Measurements from ENCODE around the gene RDH13.

DNA sequence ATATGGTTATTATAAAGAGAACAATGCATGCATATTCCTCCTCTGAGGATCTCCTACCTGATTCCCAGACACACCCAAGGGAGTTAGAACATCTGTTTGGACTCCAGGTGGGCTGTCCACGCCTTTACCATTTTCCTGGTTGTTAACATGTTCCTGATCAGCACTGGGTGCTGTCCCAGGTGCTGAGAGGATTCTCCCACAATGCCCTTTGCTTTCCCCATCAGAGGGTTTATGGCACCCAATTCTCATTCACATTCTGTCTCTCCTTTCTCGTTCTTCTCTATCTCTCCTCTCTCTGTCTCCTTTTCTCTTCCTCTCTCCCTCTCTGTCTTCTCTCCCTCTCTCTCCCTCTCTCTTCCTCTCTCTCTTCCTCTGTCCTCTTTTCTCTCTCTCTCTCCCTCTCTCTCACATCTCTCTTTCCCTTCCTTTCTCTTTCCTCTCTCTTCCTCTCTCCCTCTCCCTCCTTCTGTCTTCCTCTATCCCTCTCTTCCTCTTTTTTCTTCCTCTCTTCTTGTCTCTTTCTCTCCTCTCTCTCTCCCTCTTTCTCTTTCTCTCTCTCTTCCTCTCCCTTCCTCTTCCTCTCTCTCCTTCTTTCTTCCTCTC is 3.3 kb upstream of the RDH13 start:
- TF ChIP-seq CHD2 (IDR thresholded peaks at IDR 0.05; ENCODE audit: low read length, partially characterized antibody) = no peak
- TF ChIP-seq, protein P1, sequence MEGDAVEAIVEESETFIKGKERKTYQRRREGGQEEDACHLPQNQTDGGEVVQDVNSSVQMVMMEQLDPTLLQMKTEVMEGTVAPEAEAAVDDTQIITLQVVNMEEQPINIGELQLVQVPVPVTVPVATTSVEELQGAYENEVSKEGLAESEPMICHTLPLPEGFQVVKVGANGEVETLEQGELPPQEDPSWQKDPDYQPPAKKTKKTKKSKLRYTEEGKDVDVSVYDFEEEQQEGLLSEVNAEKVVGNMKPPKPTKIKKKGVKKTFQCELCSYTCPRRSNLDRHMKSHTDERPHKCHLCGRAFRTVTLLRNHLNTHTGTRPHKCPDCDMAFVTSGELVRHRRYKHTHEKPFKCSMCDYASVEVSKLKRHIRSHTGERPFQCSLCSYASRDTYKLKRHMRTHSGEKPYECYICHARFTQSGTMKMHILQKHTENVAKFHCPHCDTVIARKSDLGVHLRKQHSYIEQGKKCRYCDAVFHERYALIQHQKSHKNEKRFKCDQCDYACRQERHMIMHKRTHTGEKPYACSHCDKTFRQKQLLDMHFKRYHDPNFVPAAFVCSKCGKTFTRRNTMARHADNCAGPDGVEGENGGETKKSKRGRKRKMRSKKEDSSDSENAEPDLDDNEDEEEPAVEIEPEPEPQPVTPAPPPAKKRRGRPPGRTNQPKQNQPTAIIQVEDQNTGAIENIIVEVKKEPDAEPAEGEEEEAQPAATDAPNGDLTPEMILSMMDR (IDR thresholded peaks at IDR 0.05) = no peak
- TF ChIP-seq SMC3 (IDR thresholded peaks at IDR 0.05; ENCODE audit: low read depth, low read length) = no peak
- no peak for TF ChIP-seq TAF1 (IDR thresholded peaks at IDR 0.05; ENCODE audit: borderline replicate concordance, low read depth, low read length)
- TF ChIP-seq, protein P2, sequence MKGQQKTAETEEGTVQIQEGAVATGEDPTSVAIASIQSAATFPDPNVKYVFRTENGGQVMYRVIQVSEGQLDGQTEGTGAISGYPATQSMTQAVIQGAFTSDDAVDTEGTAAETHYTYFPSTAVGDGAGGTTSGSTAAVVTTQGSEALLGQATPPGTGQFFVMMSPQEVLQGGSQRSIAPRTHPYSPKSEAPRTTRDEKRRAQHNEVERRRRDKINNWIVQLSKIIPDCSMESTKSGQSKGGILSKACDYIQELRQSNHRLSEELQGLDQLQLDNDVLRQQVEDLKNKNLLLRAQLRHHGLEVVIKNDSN (IDR thresholded peaks at IDR 0.05; ENCODE audit: borderline replicate concordance, low read depth) = no peak
- TF ChIP-seq, protein P3, sequence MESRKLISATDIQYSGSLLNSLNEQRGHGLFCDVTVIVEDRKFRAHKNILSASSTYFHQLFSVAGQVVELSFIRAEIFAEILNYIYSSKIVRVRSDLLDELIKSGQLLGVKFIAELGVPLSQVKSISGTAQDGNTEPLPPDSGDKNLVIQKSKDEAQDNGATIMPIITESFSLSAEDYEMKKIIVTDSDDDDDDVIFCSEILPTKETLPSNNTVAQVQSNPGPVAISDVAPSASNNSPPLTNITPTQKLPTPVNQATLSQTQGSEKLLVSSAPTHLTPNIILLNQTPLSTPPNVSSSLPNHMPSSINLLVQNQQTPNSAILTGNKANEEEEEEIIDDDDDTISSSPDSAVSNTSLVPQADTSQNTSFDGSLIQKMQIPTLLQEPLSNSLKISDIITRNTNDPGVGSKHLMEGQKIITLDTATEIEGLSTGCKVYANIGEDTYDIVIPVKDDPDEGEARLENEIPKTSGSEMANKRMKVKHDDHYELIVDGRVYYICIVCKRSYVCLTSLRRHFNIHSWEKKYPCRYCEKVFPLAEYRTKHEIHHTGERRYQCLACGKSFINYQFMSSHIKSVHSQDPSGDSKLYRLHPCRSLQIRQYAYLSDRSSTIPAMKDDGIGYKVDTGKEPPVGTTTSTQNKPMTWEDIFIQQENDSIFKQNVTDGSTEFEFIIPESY (IDR thresholded peaks at IDR 0.05; ENCODE audit: borderline replicate concordance, low read depth) = no peak
- no peak for TF ChIP-seq MXI1 (IDR thresholded peaks at IDR 0.05; ENCODE audit: low read depth, low read length)
- no peak for TF ChIP-seq TCF12 (IDR thresholded peaks at IDR 0.05)
- TF ChIP-seq, protein P4, sequence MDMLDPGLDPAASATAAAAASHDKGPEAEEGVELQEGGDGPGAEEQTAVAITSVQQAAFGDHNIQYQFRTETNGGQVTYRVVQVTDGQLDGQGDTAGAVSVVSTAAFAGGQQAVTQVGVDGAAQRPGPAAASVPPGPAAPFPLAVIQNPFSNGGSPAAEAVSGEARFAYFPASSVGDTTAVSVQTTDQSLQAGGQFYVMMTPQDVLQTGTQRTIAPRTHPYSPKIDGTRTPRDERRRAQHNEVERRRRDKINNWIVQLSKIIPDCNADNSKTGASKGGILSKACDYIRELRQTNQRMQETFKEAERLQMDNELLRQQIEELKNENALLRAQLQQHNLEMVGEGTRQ (IDR thresholded peaks at IDR 0.05; ENCODE audit: borderline replicate concordance, low read depth, low read length) = no peak
- no peak for TF ChIP-seq RXRA (IDR thresholded peaks at IDR 0.05; ENCODE audit: borderline replicate concordance, low read depth)
- TF ChIP-seq RAD21 (IDR thresholded peaks at IDR 0.05; ENCODE audit: low read length) = no peak
- TF ChIP-seq, protein P5, sequence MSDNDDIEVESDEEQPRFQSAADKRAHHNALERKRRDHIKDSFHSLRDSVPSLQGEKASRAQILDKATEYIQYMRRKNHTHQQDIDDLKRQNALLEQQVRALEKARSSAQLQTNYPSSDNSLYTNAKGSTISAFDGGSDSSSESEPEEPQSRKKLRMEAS (IDR thresholded peaks at IDR 0.05; ENCODE audit: low read depth) = no peak
- TF ChIP-seq EP300 (IDR thresholded peaks at IDR 0.05; ENCODE audit: borderline replicate concordance in 1 of 2, low read depth in 1 of 2, low read length in 1 of 2) = no peak
